H1 (cell line): ENCODE measurements around the gene UIMC1. TPM values are rescaled to one million over a fixed set of nuclear protein-coding genes. Genes with fewer than 3 reads are reported as not detected.
"Not testable (repeated sequence)": the region's sequence is repeated elsewhere in the genome, so short reads cannot be mapped to it uniquely, and the experiment has no call there.

Experiments
- CTCF ChIA-PET: fragments of 300-600 bp; sonication (Branson Sonifier 250); formaldehyde crosslinking; loops from one replicate; lab custom pipeline; 2021; ENCODE audit not compliant: partially characterized antibody; lab: Charles Lee
- POLR2A ChIA-PET: fragments of 300-600 bp; sonication (Branson Sonifier 250); formaldehyde crosslinking; loops from one replicate; lab custom pipeline; 2021; ENCODE audit warnings: inconsistent platforms; ENCODE audit not compliant: partially characterized antibody; lab: Charles Lee
- DNase-seq, 2 experiments: peaks; one replicate each; pipeline versions ENCODE4 v3.0.0 to v3.0.0-alpha.2; 2010 to 2022; ENCODE audit warnings: low spot score in 2 of 2, low read depth in 1 of 2, mixed read lengths in 1 of 2
- FAIRE-seq: peaks from 2 replicates; lab custom pipeline; 2011; peaks lifted over from hg19 to GRCh38; lab: Jason Lieb, UNC
- H2AFZ ChIP-seq: 2 replicates; pipeline ENCODE4 v1.8.1; 2012; ENCODE audit warnings: low read length, inconsistent platforms
- H2AK5ac ChIP-seq: 2 replicates; pipeline ENCODE4 v1.6.1; 2013; ENCODE audit warnings: low read depth, low read length
- H2BK120ac ChIP-seq: replicated peaks from 2 replicates; pipeline ENCODE3; 2013; ENCODE audit warnings: low read depth, low read length, inconsistent platforms
- H2BK12ac ChIP-seq: 2 replicates; pipeline ENCODE4 v1.6.1; 2013; ENCODE audit warnings: low read depth, low read length
- H2BK15ac ChIP-seq: 2 replicates; pipeline ENCODE4 v1.6.1; 2013; ENCODE audit warnings: low read length
- H2BK20ac ChIP-seq: 2 replicates; pipeline ENCODE4 v1.6.1; 2013; ENCODE audit warnings: low read length
- H2BK5ac ChIP-seq: 2 replicates; pipeline ENCODE4 v1.6.1; 2013; ENCODE audit warnings: low read depth, low read length
- H3K14ac ChIP-seq: 2 replicates; pipeline ENCODE4 v1.6.1; 2013; ENCODE audit warnings: inconsistent platforms; ENCODE audit not compliant: insufficient read length
- H3K18ac ChIP-seq: 2 replicates; pipeline ENCODE4 v1.6.1; 2013; ENCODE audit warnings: low read length; ENCODE audit errors: extremely low read depth
- H3K23ac ChIP-seq: 2 replicates; pipeline ENCODE4 v1.6.1; 2013; ENCODE audit warnings: inconsistent platforms; ENCODE audit not compliant: insufficient read length
- H3K23me2 ChIP-seq: 2 replicates; pipeline ENCODE4 v1.6.1; 2013; ENCODE audit warnings: low read depth, low read length
- H3K27ac ChIP-seq: 2 replicates; pipeline ENCODE4 v1.6.1; 2011; ENCODE audit warnings: low read depth, low read length, inconsistent platforms
- H3K27me3 ChIP-seq, 4 experiments: replicated peaks in 1 of 4; 1 replicate in 1 of 4; 2 replicates in 3 of 4; pipeline versions ENCODE4 v1.6.1 to v1.8.1; 2011 to 2013; ENCODE audit warnings: low read length in 3 of 4, mild to moderate bottlenecking in 3 of 4, inconsistent platforms in 2 of 4, mixed read lengths in 2 of 4, moderate library complexity in 1 of 4; ENCODE audit not compliant: control insufficient read depth in 3 of 4, insufficient read depth in 3 of 4; ENCODE audit errors: extremely low read depth in 1 of 4
- H3K36me3 ChIP-seq, 4 experiments: 2 replicates each; pipeline versions ENCODE4 v1.6.1 to v1.8.1; 2011 to 2013; ENCODE audit warnings: mild to moderate bottlenecking in 4 of 4, low read length in 3 of 4, moderate library complexity in 2 of 4, control low read depth in 1 of 4, inconsistent platforms in 1 of 4; ENCODE audit not compliant: insufficient read depth in 4 of 4, control insufficient read depth in 2 of 4
- H3K4ac ChIP-seq: replicated peaks from 2 replicates; pipeline ENCODE3; 2013; ENCODE audit warnings: low read length, low read depth, mixed read lengths, inconsistent platforms; ENCODE audit not compliant: insufficient read length
- H3K4me1 ChIP-seq, 4 experiments: replicated peaks in 1 of 4; 1 replicate in 1 of 4; 2 replicates in 3 of 4; pipeline versions ENCODE4 v1.6.1 to v1.8.1; 2011 to 2013; ENCODE audit warnings: low read length in 3 of 4, inconsistent platforms in 2 of 4, mixed read lengths in 1 of 4; ENCODE audit not compliant: insufficient read depth in 4 of 4, control insufficient read depth in 3 of 4
- H3K4me2 ChIP-seq, 2 experiments: 2 replicates each; pipeline versions ENCODE4 v1.6.1 to v1.8.1; 2011 to 2013; ENCODE audit warnings: low read depth in 2 of 2, low read length in 2 of 2, control low read depth in 1 of 2, inconsistent platforms in 1 of 2, mild to moderate bottlenecking in 1 of 2; ENCODE audit not compliant: insufficient read depth in 1 of 2
- H3K4me3 ChIP-seq, 4 experiments: fragments of 200-600, 300-600 bp in 1 of 4; sonication (generic), shearing (Covaris generic), sonication (Bioruptor Twin) in 1 of 4; 2 replicates each; pipeline versions ENCODE4 v1.5.1 to v1.8.1; 2011 to 2016; ENCODE audit warnings: low read length in 4 of 4, low read depth in 3 of 4, control low read depth in 2 of 4, inconsistent platforms in 2 of 4, mild to moderate bottlenecking in 2 of 4, mixed read lengths in 1 of 4, moderate library complexity in 1 of 4; ENCODE audit not compliant: insufficient read depth in 2 of 4; ENCODE audit errors: extremely low read depth in 1 of 4
- H3K56ac ChIP-seq: replicated peaks from 2 replicates; pipeline ENCODE3; 2013; ENCODE audit warnings: low read depth, mild to moderate bottlenecking, mixed read lengths, low read length, inconsistent platforms; ENCODE audit not compliant: insufficient read length
- H3K79me1 ChIP-seq: 2 replicates; pipeline ENCODE4 v1.6.1; 2013; ENCODE audit warnings: low read depth, low read length, control low read depth
- H3K79me2 ChIP-seq, 2 experiments: 2 replicates each; pipeline versions ENCODE4 v1.6.1 to v1.8.1; 2012 to 2013; ENCODE audit warnings: low read length in 2 of 2, mild to moderate bottlenecking in 2 of 2, inconsistent platforms in 1 of 2; ENCODE audit not compliant: insufficient read depth in 2 of 2, control insufficient read depth in 1 of 2
- H3K9ac ChIP-seq, 4 experiments: replicated peaks in 1 of 4; 1 replicate in 1 of 4; 2 replicates in 3 of 4; pipeline versions ENCODE4 v1.6.1 to v1.8.1; 2011 to 2013; ENCODE audit warnings: low read depth in 3 of 4, low read length in 3 of 4, control low read depth in 2 of 4, mild to moderate bottlenecking in 2 of 4, moderate library complexity in 2 of 4, inconsistent platforms in 1 of 4; ENCODE audit errors: extremely low read depth in 1 of 4
- H3K9me3 ChIP-seq, 2 experiments: 2 replicates each; pipeline versions ENCODE4 v1.6.1 to v1.8.1; 2012 to 2013; ENCODE audit warnings: mild to moderate bottlenecking in 2 of 2, moderate library complexity in 2 of 2, control low read depth in 1 of 2, inconsistent platforms in 1 of 2, low read depth in 1 of 2, low read length in 1 of 2, mixed read lengths in 1 of 2; ENCODE audit not compliant: insufficient read depth in 2 of 2
- H4K20me1 ChIP-seq, 2 experiments: replicated peaks in 1 of 2; 2 replicates each; pipeline versions ENCODE3 to v1.8.1; 2011 to 2013; ENCODE audit warnings: inconsistent platforms in 2 of 2, low read length in 2 of 2, mild to moderate bottlenecking in 1 of 2; ENCODE audit not compliant: insufficient read depth in 2 of 2, control insufficient read depth in 1 of 2
- H4K5ac ChIP-seq: 2 replicates; pipeline ENCODE4 v1.6.1; 2013; ENCODE audit warnings: low read length, low read depth, mixed read lengths, inconsistent platforms; ENCODE audit not compliant: insufficient read length
- H4K8ac ChIP-seq: 2 replicates; pipeline ENCODE4 v1.8.0; 2013; ENCODE audit warnings: mild to moderate bottlenecking, moderate library complexity, low read length, inconsistent platforms; ENCODE audit not compliant: insufficient read depth; ENCODE audit errors: extremely low read depth
- H4K91ac ChIP-seq: replicated peaks from 2 replicates; pipeline ENCODE3; 2013; ENCODE audit warnings: low read length, mixed read lengths, inconsistent platforms; ENCODE audit not compliant: insufficient read length
- EGR1 ChIP-seq: IDR thresholded peaks from 2 replicates; pipeline ENCODE4 v1.6.1; 2011; ENCODE audit warnings: low read depth, low read length, borderline replicate concordance
- EP300 ChIP-seq, 2 experiments: IDR thresholded peaks; 1 replicate in 1 of 2; 2 replicates in 1 of 2; pipeline ENCODE4 v1.6.1; 2011 to 2012; ENCODE audit warnings: low read depth in 2 of 2, low read length in 2 of 2, mild to moderate bottlenecking in 2 of 2, borderline replicate concordance in 1 of 2, inconsistent platforms in 1 of 2, moderate library complexity in 1 of 2
- SP4 ChIP-seq: IDR thresholded peaks from 2 replicates; pipeline ENCODE4 v1.6.1; 2012; ENCODE audit warnings: low read length, inconsistent platforms
- YY1 ChIP-seq: IDR thresholded peaks from 2 replicates; pipeline ENCODE4 v1.6.1; 2011; ENCODE audit warnings: low read depth, mild to moderate bottlenecking, low read length
- WGBS, 2 experiments: shearing (Covaris generic) in 1 of 2; methylation state at CpG; one replicate each; pipeline versions ENCODE4 v1.1.6 to v1.1.7; 2013 to 2015; ENCODE audit warnings: low lambda C conversion rate in 2 of 2, mixed read lengths in 2 of 2, inconsistent platforms in 1 of 2, low coverage in 1 of 2, missing lambda C conversion rate in 1 of 2; ENCODE audit not compliant: insufficient replicate concordance in 2 of 2, insufficient coverage in 1 of 2, insufficient read length in 1 of 2; ENCODE audit errors: extremely low coverage in 1 of 2, missing lambda C conversion rate in 1 of 2; 5-methylcytosine and 5-hydroxymethylcytosine counted together
- polyA plus RNA-seq, 7 experiments: library from polyadenylated mRNA; depleted of rRNA in 3 of 7; stranded (reverse) in 5 of 7; unstranded in 2 of 7; fragments of >200 nt in 5 of 7; fragments of 200-250 nt in 2 of 7; gene quantifications; 1 replicate in 5 of 7; 2 replicates in 1 of 7; 4 replicates in 1 of 7; pipeline versions ENCODE4 v1.2.1 to v1.2.3, GENCODE V29; 2011 to 2013; ENCODE audit warnings: missing spikeins in 2 of 7, mixed read lengths in 2 of 7
- total RNA-seq: library from RNA; stranded (reverse); fragmentation: NEBNext Ultra II Directional; extraction: Animal tissue kit (Norgen Biotek cat#: 25700); gene quantifications from 2 replicates; pipeline ENCODE4 v1.2.1, GENCODE V29; 2021

Gene UIMC1
- total and polyA plus RNA-seq, 2 of the 8 experiments (the other 6 are each of a cell fraction or from before 2014, with no cell fraction given): 12.8 to 43.7 TPM

DNA sequence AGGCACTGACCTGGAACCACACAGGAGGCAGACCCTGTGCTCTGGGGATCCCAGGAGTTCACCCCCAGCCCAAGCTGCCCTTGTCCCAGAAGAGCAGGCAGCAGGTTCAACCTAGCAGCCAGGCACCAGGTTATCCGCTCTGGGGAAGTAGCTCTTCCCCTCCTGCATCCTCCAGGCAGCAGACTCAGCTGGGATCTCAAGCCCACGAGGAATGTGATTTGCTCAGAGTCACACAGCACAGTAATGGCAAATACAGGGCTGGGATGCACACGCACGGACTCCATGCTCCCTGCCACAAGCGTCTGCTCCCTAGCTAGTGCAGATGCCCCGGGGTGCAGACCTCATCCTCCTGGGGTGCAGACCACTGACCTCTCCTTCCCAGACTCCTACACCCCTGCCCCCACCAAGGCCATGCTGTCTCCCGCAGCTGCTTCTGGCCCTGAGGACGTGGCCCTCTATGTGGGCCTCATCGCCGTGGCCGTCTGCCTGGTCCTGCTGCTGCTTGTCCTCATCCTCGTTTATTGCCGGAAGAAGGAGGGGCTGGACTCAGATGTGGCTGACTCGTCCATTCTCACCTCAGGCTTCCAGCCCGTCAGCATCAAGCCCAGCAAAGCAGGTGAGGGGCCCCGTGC lies 132.9 kb downstream of the UIMC1 start (continued):
- TF ChIP-seq YY1 (no peak), EP300 (IDR thresholded peaks at IDR 0.05; ENCODE audit: borderline replicate concordance in 1 of 2, low read depth in 2 of 2, low read length in 2 of 2) (no peak), SP4 (no peak), EGR1 (no peak)

DNA sequence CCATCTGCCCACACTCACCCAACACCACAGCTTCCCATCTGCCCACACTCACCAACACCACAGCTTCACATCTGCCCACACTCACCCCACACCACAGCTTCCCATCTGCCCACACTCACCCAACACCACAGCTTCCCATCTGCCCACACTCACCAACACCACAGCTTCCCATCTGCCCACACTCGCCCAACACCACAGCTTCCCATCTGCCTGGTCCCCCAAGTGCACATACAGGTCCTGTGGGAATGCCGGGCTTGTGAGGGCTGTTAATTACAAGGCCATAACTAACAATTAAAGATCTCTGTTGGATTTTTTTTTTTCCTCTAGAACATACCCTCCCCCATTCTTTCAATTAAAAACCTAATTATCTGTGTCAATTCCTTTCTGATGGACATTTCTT lies 133.6 kb downstream of the UIMC1 start:
- H3K4ac ChIP-seq, H3K14ac ChIP-seq, H2AK5ac ChIP-seq, H3K4me2 ChIP-seq, H3K27ac ChIP-seq, H4K91ac ChIP-seq, H2BK15ac ChIP-seq, H3K27me3 ChIP-seq, H3K9ac ChIP-seq, H3K36me3 ChIP-seq, H3K23me2 ChIP-seq, H2BK20ac ChIP-seq, H3K23ac ChIP-seq, H3K79me2 ChIP-seq, H2AFZ ChIP-seq, H4K20me1 ChIP-seq, FAIRE-seq, H3K56ac ChIP-seq, H4K8ac ChIP-seq, H3K79me1 ChIP-seq, H3K9me3 ChIP-seq, H2BK12ac ChIP-seq, H2BK5ac ChIP-seq, POLR2A ChIA-PET, H3K4me3 ChIP-seq, H3K18ac ChIP-seq, DNase-seq, H4K5ac ChIP-seq, H3K4me1 ChIP-seq, H2BK120ac ChIP-seq: not testable (repeated sequence)
- CTCF ChIA-PET: interaction anchor here (0.8 to 7.2 kb wide), 8 partner anchors 9 to 215 kb away, joined by 3 to 32 read pairs (median 4); no protein-coding TSS in a partner anchor
- WGBS, 2 experiments: 86% methylated on average over 2 of the region's 2 CpGs; no CpG with 5 or more reads in 1 of the 2 experiments
